Astrocyte (in vitro differentiated cells and primary cell): ENCODE measurements around the gene AVP. TPM values are rescaled to one million over a fixed set of nuclear protein-coding genes. Genes with fewer than 3 reads are reported as not detected.
"Not testable (repeated sequence)": the region's sequence is repeated elsewhere in the genome, so short reads cannot be mapped to it uniquely, and the experiment has no call there.

Experiments used
- DNase-seq: peaks from one replicate; pipeline ENCODE4 v3.0.0-alpha.2; 2010; ENCODE audit warnings: low read depth
- FAIRE-seq: peaks from 2 replicates; lab custom pipeline; 2011; peaks lifted over from hg19 to GRCh38; lab: Jason Lieb, UNC
- H2AFZ ChIP-seq: 2 replicates; pipeline ENCODE4 v1.6.0; 2012; ENCODE audit warnings: low read depth, low read length, inconsistent platforms
- H3K27ac ChIP-seq: 2 replicates; pipeline ENCODE4 v1.5.1; 2011; ENCODE audit warnings: low read depth, low read length, inconsistent platforms
- H3K27me3 ChIP-seq: 2 replicates; pipeline ENCODE4 v1.6.0; 2011; ENCODE audit warnings: low read length, inconsistent platforms; ENCODE audit not compliant: insufficient read depth
- H3K36me3 ChIP-seq: 2 replicates; pipeline ENCODE4 v1.5.1; 2011; ENCODE audit warnings: low read length, inconsistent platforms; ENCODE audit not compliant: insufficient read depth
- H3K4me1 ChIP-seq: 2 replicates; pipeline ENCODE4 v1.5.1; 2011; ENCODE audit warnings: low read length, inconsistent platforms; ENCODE audit not compliant: insufficient read depth
- H3K4me2 ChIP-seq: 2 replicates; pipeline ENCODE4 v1.6.0; 2012; ENCODE audit warnings: low read length, inconsistent platforms
- H3K4me3 ChIP-seq: 2 replicates; pipeline ENCODE4 v1.5.1; 2011; ENCODE audit warnings: low read depth, mild to moderate bottlenecking, low read length, inconsistent platforms; ENCODE audit not compliant: insufficient read depth
- H3K79me2 ChIP-seq: 2 replicates; pipeline ENCODE4 v1.6.0; 2012; ENCODE audit warnings: mild to moderate bottlenecking, low read length, inconsistent platforms; ENCODE audit not compliant: insufficient read depth
- H3K9ac ChIP-seq: 2 replicates; pipeline ENCODE4 v1.6.0; 2012; ENCODE audit warnings: mild to moderate bottlenecking, low read length, inconsistent platforms
- H3K9me3 ChIP-seq: 2 replicates; pipeline ENCODE4 v1.5.1; 2012; ENCODE audit warnings: low read depth, mild to moderate bottlenecking, low read length, inconsistent platforms; ENCODE audit not compliant: insufficient read depth
- H4K20me1 ChIP-seq: 2 replicates; pipeline ENCODE4 v1.6.0; 2012; ENCODE audit warnings: low read length, inconsistent platforms; ENCODE audit not compliant: insufficient read depth
- H3K27ac Mint-ChIP-seq: one replicate; pipeline ENCODE4 v1.8.0; 2021; ENCODE audit warnings: mild to moderate bottlenecking, mixed read lengths; ENCODE audit not compliant: unreplicated experiment
- H3K27me3 Mint-ChIP-seq: one replicate; pipeline ENCODE4 v1.8.0; 2021; ENCODE audit warnings: low read depth, mixed read lengths; ENCODE audit not compliant: unreplicated experiment
- H3K36me3 Mint-ChIP-seq: one replicate; pipeline ENCODE4 v1.8.0; 2021; ENCODE audit warnings: low read depth, mixed read lengths; ENCODE audit not compliant: unreplicated experiment
- H3K4me1 Mint-ChIP-seq: one replicate; pipeline ENCODE4 v1.8.0; 2021; ENCODE audit warnings: low read depth, mixed read lengths; ENCODE audit not compliant: unreplicated experiment
- H3K4me3 Mint-ChIP-seq: one replicate; pipeline ENCODE4 v1.8.0; 2021; ENCODE audit warnings: mild to moderate bottlenecking, moderate library complexity, mixed read lengths; ENCODE audit not compliant: unreplicated experiment
- H3K9me3 Mint-ChIP-seq: one replicate; pipeline ENCODE4 v1.8.0; 2021; ENCODE audit warnings: mild to moderate bottlenecking, mixed read lengths; ENCODE audit not compliant: unreplicated experiment
- CTCF ChIP-seq: IDR thresholded peaks from 2 replicates; pipeline ENCODE4 v1.5.1; 2011; ENCODE audit warnings: low read depth, mild to moderate bottlenecking, inconsistent platforms, low read length, moderate library complexity; ENCODE audit not compliant: insufficient read depth
- EZH2 ChIP-seq: IDR thresholded peaks from 2 replicates; pipeline ENCODE4 v1.6.1; 2012; ENCODE audit warnings: mild to moderate bottlenecking, low read length, inconsistent platforms; ENCODE audit not compliant: insufficient read depth
- total RNA-seq: library from RNA; stranded (reverse); gene quantifications from 2 replicates; pipeline ENCODE4 v1.2.1, GENCODE V29; 2021

Gene AVP
- total RNA-seq, 1 donor from 2014 or later = not detected

GRCh38 chr20:3126527-3126859 lies 42.0 kb upstream of the AVP start:
- Histone ChIP-seq H3K36me3 (peaks cover under 1% of the 10 kb centered on the region), H3K9me3 (no peaks in the 10 kb centered on the region), H3K4me3 (no peak overlapping the region), H3K4me1 (no peaks in the 10 kb centered on the region), H3K9ac (no peak overlapping the region), H3K4me2 (no peak overlapping the region), H4K20me1 (peaks cover 7% of the 10 kb centered on the region), H3K79me2 (no peaks in the 10 kb centered on the region), H3K27ac (no peak overlapping the region), H3K27me3 (no peaks in the 10 kb centered on the region), H2AFZ (no peak overlapping the region)
- H3K36me3 Mint-ChIP-seq = peaks cover 32% of the 10 kb centered on the region
- H3K27me3 Mint-ChIP-seq = no peaks in the 10 kb centered on the region
- TF ChIP-seq CTCF = no peak
- no peak for TF ChIP-seq EZH2
- DNase-seq = no peak
- no peaks in the 10 kb centered on the region for H3K4me1 Mint-ChIP-seq
- no peak overlapping the region for H3K4me3 Mint-ChIP-seq
- no peak for FAIRE-seq
- no peak overlapping the region for H3K27ac Mint-ChIP-seq
- peaks cover 20% of the 10 kb centered on the region for H3K9me3 Mint-ChIP-seq

DNA sequence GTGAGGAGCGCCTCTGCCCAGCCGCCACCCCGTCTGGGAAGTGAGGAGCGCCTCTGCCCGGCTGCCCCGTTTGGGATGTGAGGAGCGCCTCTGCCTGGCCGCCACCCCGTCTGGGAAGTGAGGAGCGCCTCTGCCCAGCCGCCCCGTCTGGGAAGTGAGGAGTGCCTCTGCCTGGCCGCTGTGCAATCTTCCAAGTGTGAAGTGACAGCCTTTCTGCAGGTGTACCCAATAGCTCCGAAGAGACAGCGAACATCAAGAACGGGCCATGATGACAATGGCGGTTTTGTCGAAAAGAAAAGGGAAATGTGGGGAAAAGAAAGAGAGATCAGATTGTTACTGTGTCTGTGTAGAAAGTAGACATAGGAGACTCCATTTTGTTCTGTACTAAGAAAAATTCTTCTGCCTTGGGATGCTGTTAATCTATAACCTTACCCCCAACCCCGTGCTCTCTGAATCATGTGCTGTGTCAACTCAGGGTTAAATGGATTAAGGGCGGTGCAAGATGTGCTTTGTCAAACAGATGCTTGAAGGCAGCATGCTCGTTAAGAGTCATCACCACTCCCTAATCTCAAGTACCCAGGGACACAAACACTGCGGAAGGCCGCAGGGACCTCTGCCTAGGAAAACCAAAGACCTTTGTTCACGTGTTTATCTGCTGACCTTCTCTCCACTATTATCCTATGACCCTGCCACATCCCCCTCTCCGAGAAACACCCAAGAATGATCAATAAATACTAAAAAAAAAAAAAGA lies 41.4 kb upstream of the AVP start:
- DNase-seq, H3K27me3 ChIP-seq, FAIRE-seq, H2AFZ ChIP-seq, H3K4me1 Mint-ChIP-seq, H3K27ac Mint-ChIP-seq, H3K79me2 ChIP-seq, H3K9ac ChIP-seq, H3K9me3 ChIP-seq, H3K4me1 ChIP-seq, H4K20me1 ChIP-seq, H3K27me3 Mint-ChIP-seq, H3K36me3 ChIP-seq, H3K4me2 ChIP-seq, H3K4me3 Mint-ChIP-seq, H3K4me3 ChIP-seq, H3K27ac ChIP-seq: not testable (repeated sequence)
- H3K36me3 Mint-ChIP-seq = peaks cover 37% of the 10 kb centered on the region
- peaks cover 20% of the 10 kb centered on the region for H3K9me3 Mint-ChIP-seq

DNA sequence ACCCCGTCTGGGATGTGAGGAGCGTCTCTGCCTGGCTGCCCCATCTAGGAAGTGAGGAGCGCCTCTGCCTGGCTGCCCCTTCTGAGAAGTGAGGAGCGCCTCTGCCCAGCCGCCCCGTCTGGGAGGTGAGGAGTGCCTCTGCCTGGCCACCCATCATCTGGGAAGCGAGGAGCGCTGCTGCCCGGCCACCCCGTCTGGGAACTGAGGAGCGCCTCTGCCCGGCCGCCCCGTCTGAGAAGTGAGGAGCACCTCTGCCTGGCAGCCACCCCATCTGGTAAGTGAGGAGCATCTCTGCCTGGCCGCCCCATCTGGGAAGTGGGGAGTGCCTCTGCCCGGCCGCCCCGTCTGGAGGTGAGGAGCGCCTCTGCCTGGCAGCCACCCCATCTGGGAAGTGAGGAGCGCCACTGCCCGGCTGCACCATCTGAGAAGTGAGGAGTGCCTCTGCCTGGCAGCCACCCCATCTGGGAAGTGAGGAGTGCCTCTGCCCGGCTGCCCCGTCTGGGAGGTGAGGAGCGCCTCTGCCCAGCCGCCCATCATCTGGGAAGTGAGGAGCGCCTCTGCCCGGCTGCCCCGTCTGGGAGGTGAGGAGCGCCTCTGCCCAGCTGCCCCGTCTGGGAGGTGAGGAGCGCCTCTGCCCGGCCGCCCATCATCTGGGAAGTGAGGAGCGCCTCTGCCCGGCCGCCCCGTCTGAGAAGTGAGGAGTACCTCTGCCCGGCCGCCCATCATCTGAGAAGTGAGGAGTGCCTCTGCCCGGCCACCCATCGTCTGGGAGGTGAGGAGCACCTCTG lies 40.4 kb upstream of the AVP start:
- H3K4me1 Mint-ChIP-seq, H3K27me3 Mint-ChIP-seq: not testable (repeated sequence)
- peaks cover 20% of the 10 kb centered on the region for H3K9me3 Mint-ChIP-seq

DNA sequence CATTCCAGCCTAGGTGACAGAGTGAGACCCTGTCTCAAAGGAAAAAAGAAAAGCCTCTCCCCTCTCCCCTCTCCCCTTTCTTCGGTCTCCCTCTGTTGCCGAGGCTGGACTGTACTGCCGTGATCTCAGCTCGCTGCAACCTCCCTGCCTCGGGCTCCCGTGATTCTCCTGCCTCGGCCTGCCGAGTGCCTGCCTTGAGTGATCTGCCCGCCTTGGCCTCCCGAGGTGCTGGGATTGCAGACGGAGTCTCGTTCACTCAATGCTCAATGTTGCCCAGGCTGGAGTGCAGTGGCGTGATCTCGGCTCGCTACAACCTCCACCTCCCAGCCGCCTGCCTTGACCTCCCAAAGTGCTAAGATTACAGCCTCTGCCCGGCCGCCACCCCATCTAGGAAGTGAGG lies 39.6 kb upstream of the AVP start:
- not testable (repeated sequence) for H3K4me3 Mint-ChIP-seq, H3K4me2 ChIP-seq, H3K27me3 Mint-ChIP-seq, H3K27ac ChIP-seq, FAIRE-seq, H3K27ac Mint-ChIP-seq, H3K4me3 ChIP-seq, H3K27me3 ChIP-seq, H3K79me2 ChIP-seq, H2AFZ ChIP-seq, H3K36me3 ChIP-seq, DNase-seq, H3K4me1 Mint-ChIP-seq, H3K9ac ChIP-seq, H3K4me1 ChIP-seq, H3K9me3 ChIP-seq
- H4K20me1 ChIP-seq = peaks cover 10% of the 10 kb centered on the region
- H3K36me3 Mint-ChIP-seq = peaks cover 47% of the 10 kb centered on the region
- peaks cover 20% of the 10 kb centered on the region for H3K9me3 Mint-ChIP-seq

More for the DNA sequence above, 40.4 kb upstream of the AVP start:
- H3K4me2 ChIP-seq, H3K36me3 ChIP-seq, H3K27me3 ChIP-seq, H3K79me2 ChIP-seq, H3K4me3 ChIP-seq, H3K27ac Mint-ChIP-seq, FAIRE-seq, H3K9me3 ChIP-seq, H3K27ac ChIP-seq, H3K9ac ChIP-seq, DNase-seq, H2AFZ ChIP-seq, H3K4me1 ChIP-seq, H3K4me3 Mint-ChIP-seq: not testable (repeated sequence)
- H3K36me3 Mint-ChIP-seq = peaks cover 41% of the 10 kb centered on the region
- H4K20me1 ChIP-seq = peaks cover 10% of the 10 kb centered on the region
